ENCODE data around the gene ABCG2. TPM values are rescaled to one million over a fixed set of nuclear protein-coding genes. Genes with fewer than 3 reads are reported as not detected.

Gene ABCG2
- total RNA-seq (2021), result 13.3 and 24.6 TPM in 2 replicates
- Bru-seq, nascent RNA, result percentile 52 among the genes with signal in this experiment
- percentile 53 among the genes with signal in this experiment for BruChase-seq, experiment 1, labeled RNA remaining after a 2-hour chase
- BruChase-seq, experiment 2, labeled RNA remaining after a 6-hour chase, result percentile 54 among the genes with signal in this experiment
- long read RNA-seq, full-length matches to known transcripts, result 20 of 66 reads
- long read RNA-seq, partial matches to known transcripts, result 2 of 66 reads
- long read RNA-seq, other reads (novel, unspliced or antisense), result 44 of 66 reads

- peak; percentile 46 to 60 for DNase-seq
- Histone ChIP-seq H3K36me3 (ENCODE audit: low read depth) (no peaks in the 10 kb centered on the region), H3F3A (ENCODE audit: insufficient read depth, low read depth) (peaks cover 8% of the 10 kb centered on the region), H4K20me1 (ENCODE audit: insufficient read depth) (no peaks in the 10 kb centered on the region), H2AFZ (peak within 1 kb of the TSS; percentile 82), H3K9me3 (ENCODE audit: insufficient read depth, low read depth) (no peaks in the 10 kb centered on the region), H3K27ac (peak within 1 kb of the TSS; percentile 63), H3K4me2 (peak within 1 kb of the TSS; percentile 69), H3K9me2 (ENCODE audit: insufficient read depth) (no peaks in the 10 kb centered on the region), H3K4me1 (replicated peaks; ENCODE audit: insufficient read depth) (peaks cover 30% of the 10 kb centered on the region), H3K4me3 (peak within 1 kb of the TSS; percentile 69), H3K27me3 (ENCODE audit: insufficient read depth, low read depth) (no peaks in the 10 kb centered on the region), H3K79me2 (ENCODE audit: low read depth) (no peaks in the 10 kb centered on the region)
- BruUV-seq (replicated peaks), result no TSS peak
- intact Hi-C loops (cut with micrococcal nuclease; ENCODE audit: unreplicated experiment), result loop anchor here (5.0 kb wide), 1 partner anchor 51 kb away; no protein-coding TSS in a partner anchor
- ChIA-PET CTCF (no interaction called here), POLR2A (ENCODE audit: unreplicated experiment) (no interaction called here)
- TF ChIP-seq EZH2 (IDR thresholded peaks at IDR 0.05; ENCODE audit: low read depth) (no peak), CTCF (conservative IDR thresholded peaks at IDR 0.05) (no peak)
Observed at GRCh38 chr4:88158489-88159228, at the start of gene ABCG2. TSS of gene ABCG2 (minus strand) at chr4:88158639. CDS start at chr4:88139995, 18,644 bp downstream.

DNA sequence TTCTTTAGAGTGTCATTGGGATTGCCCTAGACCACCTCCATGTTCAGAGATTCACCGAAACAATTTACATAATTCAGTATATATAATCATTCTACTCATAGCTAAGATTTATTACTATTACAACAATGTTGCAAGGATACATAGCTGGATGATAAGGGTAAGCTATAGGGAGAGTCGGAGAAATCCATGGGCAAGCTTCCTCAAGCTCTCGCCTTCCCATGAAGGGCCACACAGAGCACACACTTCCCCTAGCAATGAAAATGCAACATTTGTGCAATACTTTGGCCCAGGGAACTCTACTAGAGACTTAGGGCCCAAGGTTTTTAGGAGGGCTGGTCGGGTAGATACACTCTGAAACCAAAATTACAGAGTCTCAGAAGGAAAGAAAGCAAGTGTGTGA lies 49.7 kb upstream of the ABCG2 start:
- no peak overlapping the region for H3K4me3 ChIP-seq
- no TSS peak for BruUV-seq (replicated peaks)
- CTCF ChIA-PET, result no interaction called here
- H3K4me1 ChIP-seq (replicated peaks; ENCODE audit: insufficient read depth), result peaks cover 6% of the 10 kb centered on the region
- no peaks in the 10 kb centered on the region for H3K79me2 ChIP-seq (ENCODE audit: low read depth)
- no peaks in the 10 kb centered on the region for H3F3A ChIP-seq (ENCODE audit: insufficient read depth, low read depth)
- no peak overlapping the region for H3K4me2 ChIP-seq
- H3K36me3 ChIP-seq (ENCODE audit: low read depth), result no peaks in the 10 kb centered on the region
- no peak overlapping the region for H2AFZ ChIP-seq
- DNase-seq, result no peak
- no peak for TF ChIP-seq CTCF (conservative IDR thresholded peaks at IDR 0.05)
- TF ChIP-seq EZH2 (IDR thresholded peaks at IDR 0.05; ENCODE audit: low read depth), result no peak
- H3K27me3 ChIP-seq (ENCODE audit: insufficient read depth, low read depth), result no peaks in the 10 kb centered on the region
- POLR2A ChIA-PET (ENCODE audit: unreplicated experiment), result no interaction called here
- no peak overlapping the region for H3K27ac ChIP-seq
- H3K9me3 ChIP-seq (ENCODE audit: insufficient read depth, low read depth), result no peaks in the 10 kb centered on the region
- H3K9me2 ChIP-seq (ENCODE audit: insufficient read depth), result no peaks in the 10 kb centered on the region; the same call in 1 of the 2 replicates
- no peaks in the 10 kb centered on the region for H4K20me1 ChIP-seq (ENCODE audit: insufficient read depth)
- intact Hi-C loops (cut with micrococcal nuclease; ENCODE audit: unreplicated experiment), result no loop called here

DNA sequence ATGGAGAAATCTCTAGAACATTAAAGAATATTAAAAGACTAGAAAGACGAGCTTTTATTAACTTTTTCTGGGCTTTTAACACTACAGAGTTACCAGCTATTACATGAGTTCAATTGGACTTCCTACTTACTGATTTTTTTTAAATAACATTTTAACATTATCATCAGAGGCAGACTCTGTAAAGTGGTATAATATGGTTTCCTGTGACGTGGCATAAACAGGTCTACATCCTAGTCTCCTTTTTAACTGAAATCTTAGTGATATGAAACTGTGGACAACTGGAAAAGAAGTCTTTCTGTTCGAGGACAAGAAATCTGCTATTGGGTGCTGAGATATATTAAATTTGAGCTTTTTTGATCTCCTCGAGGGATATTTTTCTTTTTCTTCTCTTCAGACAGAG lies 48.7 kb upstream of the ABCG2 start:
- no TSS peak for BruUV-seq (replicated peaks)
- Histone ChIP-seq H3K36me3 (ENCODE audit: low read depth) (no peaks in the 10 kb centered on the region), H4K20me1 (ENCODE audit: insufficient read depth) (no peaks in the 10 kb centered on the region), H3K27ac (no peak overlapping the region), H2AFZ (no peak overlapping the region), H3K9me3 (ENCODE audit: insufficient read depth, low read depth) (no peaks in the 10 kb centered on the region), H3K4me2 (no peak overlapping the region), H3K27me3 (ENCODE audit: insufficient read depth, low read depth) (no peaks in the 10 kb centered on the region), H3F3A (ENCODE audit: insufficient read depth, low read depth) (no peaks in the 10 kb centered on the region), H3K79me2 (ENCODE audit: low read depth) (no peaks in the 10 kb centered on the region), H3K9me2 (ENCODE audit: insufficient read depth) (no peaks in the 10 kb centered on the region; the same call in 1 of the 2 replicates), H3K4me1 (replicated peaks; ENCODE audit: insufficient read depth) (peaks cover 6% of the 10 kb centered on the region), H3K4me3 (no peak overlapping the region)
- POLR2A ChIA-PET (ENCODE audit: unreplicated experiment), result no interaction called here
- TF ChIP-seq EZH2 (IDR thresholded peaks at IDR 0.05; ENCODE audit: low read depth) (no peak), CTCF (conservative IDR thresholded peaks at IDR 0.05) (no peak)
- no peak for DNase-seq
- CTCF ChIA-PET, result no interaction called here
- intact Hi-C loops (cut with micrococcal nuclease; ENCODE audit: unreplicated experiment), result no loop called here

Data from PC-9 (cell line).